Heart left ventricle (tissue), 16 donors: Measurements from ENCODE around the gene CIT. TPM values are rescaled to one million over a fixed set of nuclear protein-coding genes. Genes with fewer than 3 reads are reported as not detected.

Source experiments
- ATAC-seq, 4 donors: fragments of 200-7000 bp; cut with Tn5 transposase; one replicate each; pipeline ENCODE4 v1.9.1; 2020 to 2022; ENCODE audit warnings: moderate library complexity in 4 of 4, mild to moderate bottlenecking in 3 of 4, moderate number of reproducible peaks in 1 of 4
- DNase-seq, 5 donors: peaks; one replicate each; pipeline ENCODE4 v3.0.0-alpha.2; 2020
- H3K27ac ChIP-seq, 12 donors: fragments of 200-600 bp; sonication (generic) in 4 of 12; one replicate each; pipeline versions ENCODE4 v1.5.0 to v1.8.0; 2016 to 2022; ENCODE audit warnings: mild to moderate bottlenecking in 2 of 12
- H3K27me3 ChIP-seq, 9 donors: fragments of 200-600 bp; sonication (generic) in 2 of 9; one replicate each; pipeline versions ENCODE4 v1.5.1 to v1.8.0; 2016 to 2022; ENCODE audit warnings: mild to moderate bottlenecking in 3 of 9
- H3K36me3 ChIP-seq, 9 donors: fragments of 200-600 bp; sonication (generic) in 2 of 9; one replicate each; pipeline versions ENCODE4 v1.5.0 to v1.8.0; 2018 to 2022; ENCODE audit warnings: mild to moderate bottlenecking in 2 of 9
- H3K4me1 ChIP-seq, 12 donors: fragments of 200-600 bp; sonication (generic) in 4 of 12; one replicate each; pipeline versions ENCODE4 v1.5.0 to v1.8.0; 2016 to 2022; ENCODE audit warnings: mild to moderate bottlenecking in 3 of 12
- H3K4me3 ChIP-seq, 12 donors: fragments of 200-600 bp; sonication (generic) in 4 of 12; one replicate each; pipeline versions ENCODE4 v1.5.0 to v1.8.0; 2017 to 2022; ENCODE audit warnings: mild to moderate bottlenecking in 9 of 12, moderate library complexity in 4 of 12
- H3K9me3 ChIP-seq, 12 donors: fragments of 200-600 bp; sonication (generic) in 4 of 12; one replicate each; pipeline versions ENCODE4 v1.5.0 to v1.8.0; 2016 to 2022; ENCODE audit warnings: mild to moderate bottlenecking in 1 of 12
- POLR2A ChIP-seq, 2 donors: fragments of 450-650 bp; IDR thresholded peaks; one replicate each; pipeline ENCODE4 v1.6.1; 2017; ENCODE audit warnings: antibody characterized with exemption in 2 of 2, mild to moderate bottlenecking in 2 of 2, moderate library complexity in 2 of 2
- WGBS, 4 donors: extraction: QIAGEN DNeasy Blood & Tissue Kit in 2 of 4; methylation state at CpG; one replicate each; pipeline versions ENCODE4 v1.1.5 to v1.1.7; 2013 to 2018; 5-methylcytosine and 5-hydroxymethylcytosine counted together
- intact Hi-C, 10 donors: fragments of 100-400 bp; cut with DNase I; formaldehyde crosslinking; loops; one replicate each; pipeline versions ENCODE4 v1.11.1 to v1.14.2; 2022
- polyA plus RNA-seq, 2 donors: library from polyadenylated mRNA; stranded (reverse); fragments of 200-250 nt; gene quantifications; one replicate each; pipeline ENCODE4 v1.2.3, GENCODE V29; 2013
- total RNA-seq, 9 donors: library from RNA; depleted of rRNA in 2 of 9; stranded (reverse); fragments of >200 nt in 2 of 9; fragmentation: NEBNext Ultra II Directional in 3 of 9; extraction: Animal tissue kit (Norgen Biotek cat#: 25700) in 3 of 9; gene quantifications; one replicate each; pipeline versions ENCODE4 v1.1.0 to v1.2.4, GENCODE V29; 2016 to 2023
- TF ChIP-seq, protein P1 (sequence below), 12 donors: fragments of 200-600 bp; sonication (generic) in 4 of 12; IDR thresholded peaks; one replicate each; pipeline versions ENCODE4 v1.5.0 to v1.8.0; 2018 to 2022; ENCODE audit warnings: antibody characterized with exemption in 12 of 12, mild to moderate bottlenecking in 5 of 12
- donor health status: ischemic (EF 13 %, LVEDD 7.1; RV severe dilation, severe dysfunction).
- donor health status: healthy with polysubstance abuse.
- donor health status: DM: no; HTN: yes; CAD: no.
- donor health status: DM: no; HTN: no; CAD: no.
- donor health status: ischemic (EF 25% LVEDD 6.9; RV normal size, moderate dysfunction).
- donor health status: ischemic (EF 25% LVEDD 5.7; RV mildly dilated, moderate dysfunction).
- donor health status: healthy.
- donor health status: DM: yes; HTN: yes; CAD: no.
- donor health status: ischemic (EF 35%, LVEDD 5.7; RV mildly dilated, moderate dysfunction).
- donor health status: nonischemic (EF 11% LVEDD 7.7; RV severe dilation, severe dysfunction).
- donor health status: DM: yes; HTN: yes; CAD: no.
- donor health status: PGD.
- donor health status: ischemic (EF 29% LVEDD 5.4; RV normal size, mild dysfunction).
- donor health status: nonischemic (EF 23%, LVEDD 6.1; RV moderate dilation, normal function).

Gene CIT
- total and polyA plus RNA-seq, 11 donors = 0.26 to 8.1 (median 1.9) TPM

DNA sequence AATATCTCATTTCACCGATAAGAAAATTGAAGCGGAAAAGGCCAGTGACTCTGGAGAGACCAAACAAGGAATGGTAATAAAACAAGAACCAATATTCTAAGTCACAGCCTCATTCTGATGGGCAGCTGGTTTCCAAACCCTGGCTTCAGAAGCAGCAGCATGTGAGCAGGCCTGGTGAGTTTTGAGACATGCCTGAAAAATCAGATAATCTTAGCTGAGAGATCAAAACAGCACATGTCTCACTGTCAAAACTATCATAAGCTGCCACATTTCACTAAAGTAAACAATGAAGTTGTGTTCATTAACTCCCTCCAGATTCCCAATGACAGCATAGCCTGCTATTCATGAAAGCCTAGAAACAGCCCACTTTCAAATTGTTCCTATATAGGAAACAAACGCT is 36.5 kb downstream of the CIT start:
- no peak overlapping the region for H3K27ac ChIP-seq
- 92 to 99% (median 96%) methylated on average over 3 of the region's 3 CpGs for WGBS, 4 donors
- no peak overlapping the region for H3K4me3 ChIP-seq
- DNase-seq (no peak), ATAC-seq (no peak)
- no peaks in the 10 kb centered on the region for H3K36me3 ChIP-seq
- H3K27me3 ChIP-seq = no peaks in the 10 kb centered on the region
- no peak for TF ChIP-seq POLR2A (IDR thresholded peaks at IDR 0.05)
- TF ChIP-seq, protein P1, sequence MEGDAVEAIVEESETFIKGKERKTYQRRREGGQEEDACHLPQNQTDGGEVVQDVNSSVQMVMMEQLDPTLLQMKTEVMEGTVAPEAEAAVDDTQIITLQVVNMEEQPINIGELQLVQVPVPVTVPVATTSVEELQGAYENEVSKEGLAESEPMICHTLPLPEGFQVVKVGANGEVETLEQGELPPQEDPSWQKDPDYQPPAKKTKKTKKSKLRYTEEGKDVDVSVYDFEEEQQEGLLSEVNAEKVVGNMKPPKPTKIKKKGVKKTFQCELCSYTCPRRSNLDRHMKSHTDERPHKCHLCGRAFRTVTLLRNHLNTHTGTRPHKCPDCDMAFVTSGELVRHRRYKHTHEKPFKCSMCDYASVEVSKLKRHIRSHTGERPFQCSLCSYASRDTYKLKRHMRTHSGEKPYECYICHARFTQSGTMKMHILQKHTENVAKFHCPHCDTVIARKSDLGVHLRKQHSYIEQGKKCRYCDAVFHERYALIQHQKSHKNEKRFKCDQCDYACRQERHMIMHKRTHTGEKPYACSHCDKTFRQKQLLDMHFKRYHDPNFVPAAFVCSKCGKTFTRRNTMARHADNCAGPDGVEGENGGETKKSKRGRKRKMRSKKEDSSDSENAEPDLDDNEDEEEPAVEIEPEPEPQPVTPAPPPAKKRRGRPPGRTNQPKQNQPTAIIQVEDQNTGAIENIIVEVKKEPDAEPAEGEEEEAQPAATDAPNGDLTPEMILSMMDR (IDR thresholded peaks at IDR 0.05) = no peak
- H3K4me1 ChIP-seq = peaks cover 0 to 9% (median 0%) of the 10 kb centered on the region in 12 donors
- intact Hi-C loops = no loop called here
- H3K9me3 ChIP-seq = peaks cover 0 to 10% (median 0%) of the 10 kb centered on the region in 12 donors

DNA sequence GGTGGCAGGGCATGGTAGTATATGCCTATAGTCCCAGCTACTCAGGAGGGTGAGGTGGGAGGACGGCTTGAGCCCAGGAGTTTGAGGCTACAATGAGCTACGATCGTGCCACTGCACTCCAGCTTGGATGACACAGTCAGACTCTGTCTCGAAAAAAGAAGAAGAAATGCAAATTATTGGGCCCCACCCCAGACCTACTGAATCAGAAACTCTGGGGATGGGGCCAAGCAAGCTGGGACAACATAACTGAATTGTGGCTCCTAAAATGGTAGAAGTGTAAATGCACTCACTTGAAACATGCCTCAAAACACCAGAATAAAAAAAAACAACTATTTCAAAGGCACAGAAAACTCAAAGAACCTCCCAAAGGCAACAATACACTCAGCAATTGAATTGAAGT is 37.0 kb downstream of the CIT start:
- Histone ChIP-seq H3K27me3 (no peaks in the 10 kb centered on the region), H3K4me3 (no peak overlapping the region), H3K9me3 (peaks cover 0 to 10% (median 0%) of the 10 kb centered on the region in 12 donors), H3K4me1 (peaks cover 0 to 9% (median 0%) of the 10 kb centered on the region in 12 donors), H3K36me3 (no peaks in the 10 kb centered on the region), H3K27ac (no peak overlapping the region)
- intact Hi-C loops = no loop called here
- 92 to 97% (median 95%) methylated on average over 4 of the region's 4 CpGs for WGBS, 4 donors
- no peak for TF ChIP-seq POLR2A (IDR thresholded peaks at IDR 0.05)
- TF ChIP-seq, protein P1 (IDR thresholded peaks at IDR 0.05) = no peak
- no peak for DNase-seq
- ATAC-seq = no peak

DNA sequence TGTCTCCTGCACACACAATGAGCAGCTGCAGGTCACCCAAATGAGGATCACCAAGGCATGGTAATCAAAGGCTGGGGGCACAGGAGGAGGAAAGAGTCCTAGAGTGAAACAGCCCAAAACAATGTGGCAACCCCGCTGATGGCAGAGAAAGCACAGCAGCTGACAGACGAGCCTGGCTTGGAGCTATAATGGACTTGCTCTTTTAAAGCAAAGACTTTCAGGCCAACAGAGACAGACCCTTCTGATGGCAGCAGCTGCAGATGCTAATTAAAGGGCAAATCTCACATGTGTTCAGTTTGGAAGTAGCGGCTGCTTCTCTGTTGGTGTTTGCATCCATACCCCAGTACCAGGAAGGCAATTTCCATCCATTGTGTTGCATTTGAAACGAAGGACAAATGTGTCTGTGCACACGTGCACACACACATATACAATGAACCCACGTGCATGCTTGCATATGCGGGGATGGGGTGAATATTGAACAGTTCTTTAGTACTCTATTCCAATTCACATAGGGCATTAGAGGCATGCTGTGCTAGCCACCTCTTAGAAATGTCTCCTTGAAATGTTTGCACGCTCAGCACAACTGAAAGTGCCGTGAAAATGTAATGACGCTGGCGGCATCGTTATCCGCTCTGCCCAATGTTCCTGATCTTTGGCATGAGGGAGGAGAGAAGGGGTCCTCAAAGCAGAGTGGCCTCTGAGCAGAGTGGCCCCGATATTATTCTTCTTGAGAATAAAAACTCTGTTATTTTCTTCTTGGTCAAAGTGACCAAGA is 38.1 kb downstream of the CIT start:
- Histone ChIP-seq H3K4me1 (peaks cover 0 to 9% (median 0%) of the 10 kb centered on the region in 12 donors), H3K27ac (no peak overlapping the region), H3K36me3 (no peaks in the 10 kb centered on the region), H3K9me3 (peaks cover 0 to 10% (median 0%) of the 10 kb centered on the region in 12 donors), H3K27me3 (no peaks in the 10 kb centered on the region), H3K4me3 (no peak overlapping the region)
- no peak for DNase-seq
- ATAC-seq = no peak
- intact Hi-C loops = no loop called here
- 95 to 98% (median 97%) methylated on average over 14 of the region's 14 CpGs for WGBS, 4 donors
- TF ChIP-seq, protein P1 (IDR thresholded peaks at IDR 0.05) = no peak
- no peak for TF ChIP-seq POLR2A (IDR thresholded peaks at IDR 0.05)

DNA sequence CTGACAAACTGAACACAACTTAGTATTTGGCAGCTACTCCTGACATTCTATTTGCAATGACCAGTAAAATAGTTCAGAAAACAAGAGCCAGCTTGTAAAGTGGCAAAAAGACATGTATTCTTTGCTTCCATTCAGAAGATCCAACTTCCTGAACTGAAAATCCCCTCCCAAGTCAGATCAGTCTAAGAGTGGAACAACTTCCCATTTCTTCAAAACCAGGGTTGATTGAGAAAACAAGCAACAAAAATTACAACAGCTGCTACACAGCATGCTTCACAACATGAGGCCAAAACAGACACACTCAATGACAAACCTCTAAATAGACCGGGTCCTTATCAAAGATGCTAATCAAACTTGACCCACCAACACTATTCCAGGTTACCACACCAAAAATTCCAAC is 40.3 kb downstream of the CIT start:
- 44 to 58% (median 49%) methylated on average over 1 of the region's 1 CpG for WGBS, 4 donors
- peak overlapping the region in 1 of 12 donors; percentile 10 for H3K27ac ChIP-seq

More for the DNA sequence above, 40.3 kb downstream of the CIT start:
- H3K4me1 ChIP-seq = peaks cover 0 to 9% (median 0%) of the 10 kb centered on the region in 12 donors
- H3K4me3 ChIP-seq = no peak overlapping the region
- ATAC-seq = no peak
- DNase-seq = no peak
- TF ChIP-seq, protein P1 (IDR thresholded peaks at IDR 0.05) = no peak
- TF ChIP-seq POLR2A (IDR thresholded peaks at IDR 0.05) = no peak
- no peaks in the 10 kb centered on the region for H3K27me3 ChIP-seq
- peaks cover 0 to 6% (median 0%) of the 10 kb centered on the region in 12 donors for H3K9me3 ChIP-seq
- intact Hi-C loops = no loop called here
- no peaks in the 10 kb centered on the region for H3K36me3 ChIP-seq
